HK-2 (cell line): ENCODE data around the gene FOXO1.

Experiments used
- DNase-seq: peaks from one replicate; pipeline ENCODE4 v3.0.0-alpha.2; 2018; ENCODE audit not compliant: unreplicated experiment

The FOXO1 gene

GRCh38 chr13:40609972-40610726 lies 56.3 kb downstream of the FOXO1 start:
- no peak for DNase-seq

DNA sequence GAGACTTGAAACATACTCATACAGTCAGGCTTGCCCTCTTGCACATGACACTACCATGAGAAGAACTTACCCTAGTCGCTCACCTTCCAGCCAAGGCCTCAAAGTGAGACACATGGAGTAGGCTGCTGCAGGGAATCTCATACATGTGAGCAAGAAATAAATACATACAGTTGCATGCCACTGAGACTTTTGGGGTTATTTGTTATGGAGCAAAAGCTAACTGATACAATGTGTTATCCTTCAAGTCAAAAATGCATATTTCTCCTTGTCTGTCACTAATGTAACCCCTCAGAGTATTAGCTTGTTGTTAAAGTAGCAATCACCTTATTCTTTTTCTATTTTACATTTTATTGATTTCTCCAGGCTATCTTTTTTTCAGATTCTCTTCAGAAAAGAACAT lies 58.1 kb downstream of the FOXO1 start:
- DNase-seq: no peak

- DNase-seq: no peak
Observed at GRCh38 chr13:40605573-40605972, 60.9 kb downstream of the FOXO1 start.

DNA sequence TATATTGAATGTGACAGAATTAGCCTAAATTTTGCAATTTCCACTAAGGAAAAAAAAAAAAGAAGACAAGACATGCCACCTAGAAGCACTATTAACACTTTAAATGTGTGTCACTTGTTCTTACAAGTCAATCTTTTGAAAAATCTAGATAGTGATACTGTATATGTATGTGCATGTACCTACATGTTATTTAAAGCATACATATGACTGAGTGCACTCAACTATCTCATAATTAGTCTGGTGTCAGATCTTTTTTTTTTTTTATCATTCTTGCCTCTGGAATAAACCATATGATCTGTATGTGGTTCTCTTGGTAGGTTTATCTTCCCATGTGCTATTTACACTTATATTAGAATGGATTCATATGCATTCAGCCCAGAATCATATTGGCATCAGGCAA lies 62.3 kb downstream of the FOXO1 start:
- no peak for DNase-seq

DNA sequence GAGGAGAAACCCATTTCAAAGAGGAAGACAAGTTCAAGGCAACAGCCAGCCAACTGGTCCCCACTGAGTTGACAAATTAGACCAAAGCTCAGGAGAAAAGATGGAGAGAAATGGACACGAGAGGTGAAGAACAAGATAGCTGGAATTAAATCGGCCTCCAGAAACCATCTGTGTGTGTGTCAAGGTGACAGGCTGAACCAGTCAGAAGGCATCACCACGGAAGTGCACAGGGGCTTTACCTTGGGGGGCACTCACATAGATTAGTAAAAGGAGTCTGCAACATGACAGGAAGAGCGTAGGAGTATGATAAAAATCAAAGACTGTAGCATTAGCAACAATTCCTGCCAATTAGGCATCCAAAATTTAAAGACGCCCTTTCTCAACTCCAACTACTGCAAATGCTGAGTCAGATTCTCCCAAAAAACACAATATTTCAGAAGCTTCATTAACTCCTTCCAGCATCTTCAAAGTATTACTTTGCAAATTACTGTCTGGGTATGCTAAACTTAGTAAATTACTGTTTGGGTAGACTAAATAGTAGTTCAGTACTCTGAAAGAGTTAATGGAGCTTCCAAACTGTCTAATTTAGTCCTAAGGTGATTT lies 66.2 kb downstream of the FOXO1 start:
- DNase-seq: no peak

DNA sequence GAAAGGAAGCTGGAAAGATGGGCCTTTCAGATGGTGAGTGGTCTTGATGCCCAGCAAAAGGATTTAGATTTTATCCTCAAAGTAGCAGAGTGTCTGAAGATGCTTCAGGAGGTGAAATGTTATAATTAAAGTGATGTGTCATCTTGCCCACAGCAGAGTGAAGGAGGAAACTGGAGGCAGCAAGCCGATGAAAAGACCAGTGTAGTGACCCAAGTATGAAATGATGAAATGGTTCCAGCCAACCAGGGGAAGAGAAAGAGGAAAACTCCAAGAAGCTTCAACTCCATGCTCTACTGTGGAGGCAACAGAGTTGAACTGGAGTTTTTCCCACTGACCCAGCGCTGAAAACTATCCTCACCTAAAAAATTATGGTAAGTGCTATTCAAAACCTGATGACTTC lies 66.7 kb downstream of the FOXO1 start:
- DNase-seq: no peak

- DNase-seq: no peak
Observed at GRCh38 chr13:40599124-40599523, 67.3 kb downstream of the FOXO1 start.

DNA sequence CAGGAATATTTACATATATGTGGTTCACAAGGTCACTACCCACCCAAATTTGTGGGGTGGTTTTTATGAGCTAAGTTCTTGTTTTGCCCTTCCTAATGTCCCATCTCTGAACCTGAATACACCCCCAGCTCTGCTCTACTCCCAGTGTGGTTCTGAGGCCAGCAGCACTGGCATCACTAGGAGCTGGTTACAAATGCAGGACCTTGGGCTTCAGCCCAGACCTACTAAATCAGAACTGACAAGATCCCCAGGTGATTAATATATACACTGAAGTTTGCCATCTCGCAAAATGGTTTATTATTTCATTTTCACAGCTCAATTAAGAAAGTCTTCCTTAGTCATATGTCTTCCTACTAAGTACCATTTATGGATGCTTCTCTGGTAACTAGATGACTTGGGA lies 67.9 kb downstream of the FOXO1 start:
- DNase-seq: no peak

GRCh38 chr13:40597735-40598365 lies 68.6 kb downstream of the FOXO1 start:
- DNase-seq: no peak

- DNase-seq: no peak
Observed at GRCh38 chr13:40596484-40596883, 70.0 kb downstream of the FOXO1 start.

- DNase-seq: no peak
Observed at GRCh38 chr13:40595693-40596092, 70.7 kb downstream of the FOXO1 start.

- no peak for DNase-seq
Observed at GRCh38 chr13:40592035-40592434, 74.4 kb downstream of the FOXO1 start.

DNA sequence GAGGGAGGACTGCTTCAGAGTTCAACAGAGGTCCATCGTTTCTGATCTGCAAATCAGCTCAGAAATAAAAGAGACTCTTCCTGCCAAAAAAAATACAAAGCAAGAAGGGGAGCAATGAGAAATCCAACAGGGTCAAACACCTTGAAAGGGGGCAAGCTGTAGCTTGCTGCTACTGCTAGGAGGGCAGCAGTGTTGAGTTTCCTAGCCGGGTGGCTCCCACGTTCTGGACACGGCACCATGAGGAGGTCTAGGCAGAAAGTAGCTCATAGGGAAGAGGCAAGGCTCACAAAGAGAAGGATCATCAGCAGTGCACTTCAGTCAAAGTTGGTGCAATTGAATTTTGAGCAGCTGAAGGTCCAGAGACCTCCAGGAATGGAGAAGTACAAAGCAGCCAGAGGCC lies 75.3 kb downstream of the FOXO1 start:
- no peak for DNase-seq

DNA sequence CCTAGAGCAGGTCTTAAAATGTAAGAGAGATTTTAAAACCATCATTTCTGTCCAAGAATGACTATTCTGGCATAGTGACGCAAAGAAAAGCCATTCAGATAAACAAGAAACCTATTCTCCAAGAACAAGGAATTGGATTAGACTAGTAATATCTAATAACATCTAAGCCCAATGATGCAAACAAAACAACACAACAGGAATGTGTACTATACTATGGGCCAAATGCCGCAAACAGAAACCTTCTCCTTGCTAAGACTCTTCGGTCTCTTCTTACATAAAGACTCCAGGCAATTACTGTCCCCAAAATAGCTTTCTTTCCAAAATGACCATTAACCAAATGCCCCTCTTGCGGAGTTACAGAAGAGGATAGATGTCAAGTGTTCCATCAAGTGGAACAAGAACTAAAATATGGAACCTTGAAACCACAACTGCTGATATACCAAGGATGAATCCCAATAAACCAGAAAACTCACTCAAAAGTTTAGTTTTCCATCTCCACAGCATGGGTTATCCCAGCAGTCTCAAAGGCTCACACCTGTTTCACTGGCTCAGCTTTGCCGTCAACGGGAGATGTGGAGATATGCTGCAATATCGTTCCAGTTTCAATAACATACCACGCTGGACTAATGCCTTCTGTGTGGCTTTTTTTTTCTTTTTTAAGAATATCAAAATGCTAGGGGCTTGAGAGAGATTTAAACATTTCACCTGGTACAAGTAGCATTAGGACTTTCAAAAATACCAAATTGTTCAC lies 76.2 kb downstream of the FOXO1 start:
- DNase-seq: no peak

DNA sequence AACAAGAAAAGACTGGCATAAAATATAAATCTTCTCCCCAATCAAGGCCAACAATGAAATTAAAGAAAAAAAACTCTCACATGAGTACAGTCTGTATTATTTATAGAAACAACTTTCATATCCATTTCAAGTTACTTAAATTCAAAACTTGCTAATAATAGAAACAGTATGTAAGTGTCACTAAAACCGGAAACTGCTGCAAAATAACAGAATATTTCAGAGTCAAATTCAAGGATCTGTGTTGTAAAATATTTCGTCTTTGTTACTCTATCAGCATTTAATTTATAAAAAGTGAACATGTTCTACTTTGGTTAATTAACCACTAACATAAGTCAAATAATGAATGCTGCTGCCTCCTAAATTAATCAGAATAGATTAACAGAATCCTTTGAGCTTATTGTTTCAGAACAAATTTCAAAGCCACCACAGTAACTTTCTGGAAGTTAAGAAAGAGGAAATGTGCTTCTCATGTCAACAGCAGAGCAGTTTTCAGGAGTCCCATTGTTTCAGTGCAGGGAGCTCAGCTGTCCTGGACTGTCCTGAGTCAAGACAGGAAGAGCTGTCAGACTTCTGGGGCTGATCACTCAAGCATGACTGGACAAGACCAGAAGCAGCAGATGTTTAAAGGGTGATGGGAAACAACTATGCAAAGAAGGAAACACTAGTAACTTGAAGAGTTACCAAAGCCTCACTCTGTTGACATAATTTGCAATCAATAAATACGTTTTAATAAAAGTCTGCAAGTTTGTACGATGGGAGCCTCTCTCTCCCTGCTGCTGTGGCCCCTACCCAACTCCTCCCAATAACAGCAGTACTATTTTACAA lies 76.9 kb downstream of the FOXO1 start:
- no peak for DNase-seq

GRCh38 chr13:40588101-40588500 lies 78.3 kb downstream of the FOXO1 start:
- no peak for DNase-seq

DNA sequence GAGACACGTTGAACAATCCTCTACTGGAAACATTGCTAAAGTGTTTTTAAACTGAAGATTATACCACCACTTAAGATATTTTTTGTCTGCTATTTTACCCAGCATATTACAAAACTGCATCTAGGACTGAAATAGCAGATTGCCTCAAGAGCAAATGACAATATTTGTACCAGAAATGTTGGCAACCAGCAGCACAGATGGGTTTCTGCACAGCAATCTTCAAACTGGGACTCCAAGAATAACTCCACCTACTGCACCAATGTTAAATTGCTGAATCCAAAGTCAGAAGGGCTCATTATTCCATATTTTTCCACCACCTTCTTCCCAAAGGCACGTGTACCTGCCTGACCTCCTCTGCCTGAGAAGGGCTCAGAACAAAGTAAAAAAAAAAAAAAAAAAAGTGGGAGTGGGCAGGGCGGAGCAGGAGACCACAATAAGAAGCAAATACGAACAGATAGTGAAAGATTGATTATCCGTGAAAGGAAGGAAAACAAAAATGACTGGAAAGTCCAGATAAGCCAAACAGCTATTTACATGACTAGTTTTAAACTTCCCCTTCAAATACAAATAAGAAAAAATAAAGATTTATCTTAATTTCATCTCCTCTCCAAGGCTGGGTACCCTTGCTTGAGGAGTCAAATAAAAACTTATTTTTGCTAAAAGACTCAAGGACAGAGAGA lies 79.4 kb downstream of the FOXO1 start:
- no peak for DNase-seq

GRCh38 chr13:40585911-40586471 lies 80.5 kb downstream of the FOXO1 start:
- no peak for DNase-seq

DNA sequence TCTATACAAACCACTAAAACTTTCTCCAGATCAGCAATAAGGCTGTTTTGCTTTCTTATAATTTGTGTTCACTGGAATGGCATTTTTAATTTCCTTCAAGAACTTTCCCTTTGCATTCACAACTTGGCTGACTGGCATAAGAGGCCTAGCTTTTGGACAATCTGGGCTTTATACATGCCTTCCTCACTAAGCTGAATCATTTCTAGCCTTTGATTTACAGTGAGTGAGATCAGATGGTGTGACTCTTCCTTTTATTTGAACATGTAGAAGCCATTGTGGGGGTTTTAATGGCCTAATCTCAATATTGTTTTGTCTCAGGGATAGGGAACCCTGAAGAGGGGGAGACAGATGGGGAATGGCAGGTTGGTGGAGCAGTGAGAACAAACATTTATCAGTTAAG lies 82.7 kb downstream of the FOXO1 start:
- DNase-seq: no peak

DNA sequence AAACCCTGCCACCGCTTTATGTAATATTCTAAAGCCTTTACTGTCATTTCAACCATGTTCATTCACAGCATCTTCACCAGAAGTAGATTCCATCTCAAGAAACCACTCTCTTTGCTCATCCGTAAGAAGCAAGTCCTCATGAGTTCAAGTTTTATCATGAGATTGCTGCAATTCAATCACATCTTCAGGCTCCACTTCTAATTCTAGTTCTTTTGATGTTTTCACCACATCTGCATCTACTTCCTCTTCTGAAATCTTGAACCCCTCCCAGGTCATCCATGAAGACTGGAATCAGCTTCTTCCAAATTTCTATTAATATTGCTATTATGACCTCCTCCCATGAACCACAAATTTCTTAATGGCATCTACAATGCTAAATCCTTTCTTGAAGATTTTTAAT lies 83.9 kb downstream of the FOXO1 start:
- DNase-seq: no peak

- DNase-seq: no peak
Observed at GRCh38 chr13:40581277-40581579, 85.2 kb downstream of the FOXO1 start.
